CD14-positive monocyte (primary cell): ENCODE data around the gene NLRC3. TPM values are rescaled to one million over a fixed set of nuclear protein-coding genes. Genes with fewer than 3 reads are reported as not detected.

Source experiments
- DNase-seq, 3 donors: peaks; one replicate each; pipeline ENCODE4 v3.0.0-alpha.2; 2011 to 2022
- H2AFZ ChIP-seq: 2 replicates; pipeline ENCODE4 v1.6.0; 2012; ENCODE audit warnings: mild to moderate bottlenecking, low read depth, low read length, inconsistent platforms; ENCODE audit not compliant: insufficient read depth, poor library complexity, severe bottlenecking
- H3K27ac ChIP-seq, 2 donors: 1 replicate in 1 of 2; 2 replicates in 1 of 2; pipeline ENCODE4 v1.5.1; 2012 to 2013; ENCODE audit warnings: low read length in 2 of 2, control low read depth in 1 of 2, inconsistent platforms in 1 of 2, low read depth in 1 of 2, mild to moderate bottlenecking in 1 of 2
- H3K27me3 ChIP-seq, 2 donors: one replicate each; pipeline versions ENCODE4 v1.6.0 to v1.6.1; 2011 to 2013; ENCODE audit warnings: low read length in 2 of 2; ENCODE audit not compliant: control insufficient read depth in 2 of 2, insufficient read depth in 2 of 2
- H3K36me3 ChIP-seq, 2 donors: replicated peaks in 1 of 2; 1 replicate in 1 of 2; 2 replicates in 1 of 2; pipeline versions ENCODE4 v1.5.1 to v1.6.1; 2012 to 2013; ENCODE audit warnings: low read length in 2 of 2, control low read depth in 1 of 2, inconsistent platforms in 1 of 2, mild to moderate bottlenecking in 1 of 2; ENCODE audit not compliant: insufficient read depth in 2 of 2, control insufficient read depth in 1 of 2
- H3K4me1 ChIP-seq, 2 donors: 1 replicate in 1 of 2; 2 replicates in 1 of 2; pipeline versions ENCODE4 v1.5.1 to v1.6.1; 2012 to 2013; ENCODE audit warnings: low read length in 2 of 2, control low read depth in 1 of 2, inconsistent platforms in 1 of 2, mild to moderate bottlenecking in 1 of 2, moderate library complexity in 1 of 2; ENCODE audit not compliant: insufficient read depth in 2 of 2, control insufficient read depth in 1 of 2
- H3K4me2 ChIP-seq: replicated peaks from 2 replicates; pipeline ENCODE3; 2012; ENCODE audit warnings: low read length, moderate library complexity, mild to moderate bottlenecking; ENCODE audit not compliant: poor library complexity, severe bottlenecking; ENCODE audit errors: extremely low read depth
- H3K4me3 ChIP-seq, 3 experiments: fragments of 200-600 bp in 1 of 3; sonication (generic) in 1 of 3; replicated peaks in 1 of 3; 1 replicate in 2 of 3; 2 replicates in 1 of 3; pipeline ENCODE4 v1.5.1; 2011 to 2013; ENCODE audit warnings: low read length in 3 of 3, mild to moderate bottlenecking in 3 of 3, control low read depth in 2 of 3, low read depth in 2 of 3, inconsistent platforms in 1 of 3, moderate library complexity in 1 of 3
- H3K79me2 ChIP-seq: 2 replicates; pipeline ENCODE4 v1.6.0; 2012; ENCODE audit warnings: mild to moderate bottlenecking, control low read depth, inconsistent platforms, low read length, moderate library complexity; ENCODE audit not compliant: insufficient read depth
- H3K9ac ChIP-seq: 2 replicates; pipeline ENCODE4 v1.6.0; 2017; ENCODE audit warnings: low read length, mild to moderate bottlenecking; ENCODE audit not compliant: insufficient read depth, poor library complexity, severe bottlenecking
- H3K9me3 ChIP-seq, 2 donors: replicated peaks in 1 of 2; 1 replicate in 1 of 2; 2 replicates in 1 of 2; pipeline versions ENCODE4 v1.5.1 to v1.6.1; 2012 to 2013; ENCODE audit warnings: low read length in 2 of 2, control low read depth in 1 of 2; ENCODE audit not compliant: control insufficient read depth in 1 of 2, insufficient read depth in 1 of 2
- H4K20me1 ChIP-seq: 2 replicates; pipeline ENCODE4 v1.6.0; 2012; ENCODE audit warnings: mild to moderate bottlenecking, low read length, control low read depth, moderate library complexity; ENCODE audit not compliant: insufficient read depth
- H3K27ac Mint-ChIP-seq, 7 donors: one replicate each; pipeline ENCODE4 v1.8.0; 2020; ENCODE audit warnings: mild to moderate bottlenecking in 7 of 7, mixed read lengths in 7 of 7, moderate library complexity in 6 of 7, inconsistent platforms in 2 of 7
- H3K27me3 Mint-ChIP-seq, 3 donors: one replicate each; pipeline ENCODE4 v1.8.0; 2021 to 2022; ENCODE audit warnings: low read depth in 3 of 3, mild to moderate bottlenecking in 3 of 3, mixed read lengths in 3 of 3, moderate library complexity in 3 of 3, inconsistent platforms in 1 of 3
- H3K36me3 Mint-ChIP-seq, 2 donors: one replicate each; pipeline ENCODE4 v1.8.0; 2020; ENCODE audit warnings: mixed read lengths in 2 of 2, inconsistent platforms in 1 of 2, mild to moderate bottlenecking in 1 of 2
- H3K4me1 Mint-ChIP-seq: one replicate; pipeline ENCODE4 v1.8.0; 2020; ENCODE audit warnings: mild to moderate bottlenecking, mixed read lengths
- H3K4me3 Mint-ChIP-seq, 2 donors: one replicate each; pipeline ENCODE4 v1.8.0; 2020; ENCODE audit warnings: mild to moderate bottlenecking in 2 of 2, mixed read lengths in 2 of 2, moderate library complexity in 1 of 2
- H3K9me3 Mint-ChIP-seq, 7 donors: one replicate each; pipeline ENCODE4 v1.8.0; 2020 to 2022; ENCODE audit warnings: mixed read lengths in 7 of 7, mild to moderate bottlenecking in 6 of 7, moderate library complexity in 6 of 7, inconsistent platforms in 2 of 7
- CTCF ChIP-seq: fragments of 200-600 bp; IDR thresholded peaks from one replicate; pipeline ENCODE4 v1.8.0; 2022; ENCODE audit warnings: antibody characterized with exemption, mild to moderate bottlenecking
- WGBS: methylation state at CpG from one replicate; pipeline ENCODE4 v1.1.5; 2013; ENCODE audit warnings: missing lambda C conversion rate; ENCODE audit not compliant: insufficient coverage; 5-methylcytosine and 5-hydroxymethylcytosine counted together
- intact Hi-C, 2 donors: fragments of 100-400 bp; cut with micrococcal nuclease; formaldehyde crosslinking; loops; one replicate each; pipeline versions ENCODE4 v1.15.0 to v1.15.1; 2023
- polyA plus RNA-seq, 3 donors: library from polyadenylated mRNA; depleted of rRNA in 1 of 3; unstranded in 2 of 3; stranded (reverse) in 1 of 3; fragments of 300-500 nt in 2 of 3; fragments of >200 nt in 1 of 3; fragmentation: Illumina TruSeq in 2 of 3; gene quantifications; 1 replicate in 2 of 3; 2 replicates in 1 of 3; pipeline ENCODE4 v1.2.3, GENCODE V29; 2012 to 2021

The NLRC3 gene
- polyA plus RNA-seq, 3 donors = 0.03 to 0.07 (median 0.06) TPM

- H3K9ac ChIP-seq = no peak overlapping the region
- no peak overlapping the region for H3K4me2 ChIP-seq
- H3K27me3 ChIP-seq = peaks cover 0 to 31% of the 10 kb centered on the region in 2 donors
- H3K4me1 Mint-ChIP-seq = peaks cover 37% of the 10 kb centered on the region
- intact Hi-C loops = no loop called here
- H3K9me3 Mint-ChIP-seq = peaks cover 5 to 15% (median 9%) of the 10 kb centered on the region in 7 donors
- TF ChIP-seq CTCF = no peak
- H3K27ac ChIP-seq = no peak overlapping the region
- no peaks in the 10 kb centered on the region for H3K36me3 ChIP-seq
- no peak overlapping the region for H3K4me3 Mint-ChIP-seq
- peaks cover 30 to 53% (median 35%) of the 10 kb centered on the region in 3 donors for H3K27me3 Mint-ChIP-seq
- no peaks in the 10 kb centered on the region for H3K79me2 ChIP-seq
- no peak overlapping the region for H2AFZ ChIP-seq
- peaks cover 6 to 9% of the 10 kb centered on the region in 2 donors for H3K9me3 ChIP-seq
- peak overlapping the region in 1 of 7 donors; percentile 45 for H3K27ac Mint-ChIP-seq
- no peak for DNase-seq
- peaks cover 3 to 6% of the 10 kb centered on the region in 2 donors for H3K36me3 Mint-ChIP-seq
- H4K20me1 ChIP-seq = no peaks in the 10 kb centered on the region
- 86% methylated on average over 13 of the region's 13 CpGs for WGBS
- H3K4me3 ChIP-seq = no peak overlapping the region
- peaks cover 38 to 41% of the 10 kb centered on the region in 2 donors for H3K4me1 ChIP-seq
These were observed 1.7 kb downstream of the NLRC3 start for GRCh38 chr16:3575491-3575890.

- TF ChIP-seq CTCF = no peak
- H3K9me3 ChIP-seq = peaks cover 13 to 16% of the 10 kb centered on the region in 2 donors
- H3K4me3 Mint-ChIP-seq = no peak overlapping the region
- H3K9ac ChIP-seq = no peak overlapping the region
- H3K4me2 ChIP-seq = no peak overlapping the region
- H3K36me3 ChIP-seq = no peaks in the 10 kb centered on the region
- peaks cover 25 to 28% of the 10 kb centered on the region in 2 donors for H3K4me1 ChIP-seq
- H3K4me3 ChIP-seq = no peak overlapping the region
- no peak overlapping the region for H2AFZ ChIP-seq
- no peak overlapping the region for H3K27ac ChIP-seq
- no peak for DNase-seq
- H3K4me1 Mint-ChIP-seq = peaks cover 24% of the 10 kb centered on the region
- no peak overlapping the region for H3K27ac Mint-ChIP-seq
- intact Hi-C loops = no loop called here
- 95% methylated on average over 11 of the region's 14 CpGs for WGBS
- peaks cover 0 to 31% of the 10 kb centered on the region in 2 donors for H3K27me3 ChIP-seq
- H4K20me1 ChIP-seq = no peaks in the 10 kb centered on the region
- no peaks in the 10 kb centered on the region for H3K79me2 ChIP-seq
- H3K9me3 Mint-ChIP-seq = peaks cover 12 to 26% (median 16%) of the 10 kb centered on the region in 7 donors
- H3K27me3 Mint-ChIP-seq = peaks cover 26 to 43% (median 30%) of the 10 kb centered on the region in 3 donors
- H3K36me3 Mint-ChIP-seq = peaks cover 3 to 6% of the 10 kb centered on the region in 2 donors
These were observed 3.0 kb downstream of the NLRC3 start for GRCh38 chr16:3574195-3574594.
